GM18520 (cell line): Measurements from ENCODE around the gene DSCAML1.

Experiments
- ATAC-seq: cut with Tn5 transposase; IDR thresholded peaks from one replicate; pipeline ENCODE4 v1.9.1; 2021; ENCODE audit not compliant: unreplicated experiment

DSCAML1 gene

DNA sequence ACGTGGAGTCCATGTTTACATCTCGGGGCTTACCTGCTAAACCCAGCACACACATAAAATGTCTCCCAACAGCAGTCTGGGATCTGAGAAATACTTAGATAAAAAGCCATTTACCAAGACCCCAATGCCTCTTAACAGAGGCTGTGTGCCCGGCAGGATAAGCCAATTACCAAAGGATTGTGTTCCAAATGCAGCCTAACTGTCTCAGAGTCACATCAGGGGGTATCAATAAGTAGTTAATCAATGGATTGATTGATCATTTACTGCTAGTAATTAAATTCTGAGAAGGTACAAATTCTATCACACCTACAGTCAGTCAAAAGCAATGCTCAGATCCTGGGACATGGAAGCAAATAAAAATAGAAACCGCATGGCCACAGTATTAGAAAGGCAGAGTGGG is 125.6 kb downstream of the DSCAML1 start:
- ATAC-seq, result no peak

DNA sequence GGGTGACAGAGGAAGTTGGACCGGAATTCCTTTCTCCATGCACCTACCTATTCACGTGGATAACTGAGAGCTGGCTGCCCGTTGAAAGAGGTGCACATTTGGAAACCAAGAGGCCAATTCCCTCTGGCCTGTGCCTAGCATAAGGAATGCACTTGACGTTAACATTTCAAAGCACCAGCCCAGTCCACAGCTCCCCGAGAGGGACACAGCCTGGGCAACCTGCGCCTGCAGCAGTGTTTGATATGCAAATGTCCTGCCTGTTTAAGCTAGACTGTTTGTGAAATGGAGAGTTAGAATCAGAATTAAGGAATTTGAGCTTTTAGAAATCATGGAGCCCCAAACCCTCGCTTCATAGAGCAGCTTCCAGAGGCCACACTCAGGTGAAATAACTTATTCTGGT is 126.1 kb downstream of the DSCAML1 start:
- ATAC-seq, result no peak

DNA sequence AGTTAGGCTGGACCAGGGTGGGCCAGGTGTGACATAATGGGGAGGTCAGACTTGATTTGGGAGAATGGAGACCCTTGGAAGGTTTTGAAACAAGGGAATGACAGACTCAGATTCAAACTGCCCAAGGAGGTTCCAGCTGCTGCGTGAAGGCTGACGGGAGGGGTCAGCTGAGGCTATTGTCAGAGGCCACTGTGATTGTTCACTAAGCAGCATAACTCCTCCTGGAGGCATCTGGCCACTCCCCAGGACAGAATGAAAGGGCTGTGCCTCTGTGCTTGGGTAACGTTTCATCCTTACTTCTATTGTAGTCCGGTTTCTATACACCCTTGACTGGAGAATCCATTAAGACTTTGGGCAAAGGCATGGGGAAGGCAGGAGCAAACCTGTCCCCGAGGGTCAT is 126.6 kb downstream of the DSCAML1 start:
- ATAC-seq, result no peak

DNA sequence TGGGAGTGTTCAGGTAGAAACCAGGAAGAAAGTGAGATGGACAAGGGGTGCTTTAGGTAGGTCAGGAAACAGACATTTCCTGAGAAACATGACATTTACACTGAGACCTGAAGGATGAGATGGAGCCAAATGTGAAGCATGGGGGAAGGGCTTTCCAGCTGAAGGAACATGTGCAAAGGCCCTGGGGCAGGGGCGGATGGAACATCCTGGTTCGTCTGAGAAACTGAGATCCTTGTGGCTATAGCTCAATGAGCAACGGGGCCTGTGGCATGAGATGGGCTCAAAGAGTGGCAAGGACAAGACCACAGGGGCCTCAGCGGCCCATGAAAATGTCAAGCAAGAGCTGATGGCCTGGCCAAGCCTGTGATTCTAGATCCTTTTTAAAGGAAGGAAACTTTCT is 127.4 kb downstream of the DSCAML1 start:
- no peak for ATAC-seq

DNA sequence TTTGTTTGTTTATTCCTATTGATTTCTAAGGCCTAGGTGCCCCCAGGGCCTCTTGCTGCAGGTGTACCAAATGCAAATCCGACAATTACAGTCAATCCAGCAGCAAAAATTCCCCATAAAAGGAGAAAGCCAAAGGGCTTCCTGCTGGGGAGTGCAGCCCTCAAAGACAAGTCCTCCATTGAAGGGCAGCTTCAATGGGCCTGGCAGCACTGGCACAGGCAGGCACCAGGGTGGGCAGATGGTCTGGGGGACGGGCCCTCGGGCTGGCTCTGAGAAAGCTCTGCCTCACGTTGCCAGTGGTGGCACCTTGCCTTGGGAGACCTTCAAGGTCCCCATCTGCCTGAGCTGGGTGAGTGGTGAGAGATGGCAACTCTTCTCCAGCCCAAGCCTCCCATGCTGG is 128.0 kb downstream of the DSCAML1 start:
- no peak for ATAC-seq

DNA sequence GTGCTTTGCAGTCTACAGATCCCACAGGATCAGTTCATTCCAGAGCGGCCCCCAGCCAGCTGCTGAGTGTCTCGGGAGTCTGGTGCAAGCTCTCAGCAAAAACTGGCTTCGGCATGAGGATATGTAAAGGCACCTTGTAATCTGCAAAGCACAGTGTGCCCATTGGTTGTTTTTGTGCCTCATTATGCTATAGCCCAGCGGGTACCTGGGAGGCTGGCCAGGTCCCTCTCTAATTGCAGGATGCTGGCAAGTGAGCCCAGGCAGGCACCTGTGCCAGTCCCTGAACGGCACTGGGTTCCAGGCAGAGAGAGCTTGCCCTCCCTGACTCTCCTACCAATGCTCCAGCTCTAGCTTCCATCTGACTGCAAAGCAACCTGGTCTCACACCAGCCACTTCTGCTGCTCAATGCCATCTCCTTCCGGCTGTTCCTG is 128.7 kb downstream of the DSCAML1 start:
- no peak for ATAC-seq

DNA sequence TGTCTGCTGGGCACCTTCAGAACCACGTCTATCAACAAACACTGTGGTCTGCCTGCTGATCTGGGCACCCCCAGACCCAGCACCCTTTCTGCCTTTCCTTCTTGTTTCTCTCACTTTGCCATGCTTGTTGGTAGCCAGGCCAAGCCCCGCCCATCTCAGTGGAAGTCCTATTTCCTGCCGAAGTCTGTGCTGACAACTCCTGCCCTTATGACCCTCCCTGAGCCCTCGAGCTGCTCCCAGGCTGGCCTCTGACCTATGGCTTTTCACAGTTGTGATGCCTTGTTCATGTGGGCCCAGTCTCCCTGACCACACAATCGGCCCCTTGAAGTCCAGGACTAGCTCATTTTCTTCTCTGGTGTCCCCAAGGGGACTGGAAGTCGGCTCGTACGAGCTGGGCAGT is 132.1 kb downstream of the DSCAML1 start:
- ATAC-seq, result no peak

DNA sequence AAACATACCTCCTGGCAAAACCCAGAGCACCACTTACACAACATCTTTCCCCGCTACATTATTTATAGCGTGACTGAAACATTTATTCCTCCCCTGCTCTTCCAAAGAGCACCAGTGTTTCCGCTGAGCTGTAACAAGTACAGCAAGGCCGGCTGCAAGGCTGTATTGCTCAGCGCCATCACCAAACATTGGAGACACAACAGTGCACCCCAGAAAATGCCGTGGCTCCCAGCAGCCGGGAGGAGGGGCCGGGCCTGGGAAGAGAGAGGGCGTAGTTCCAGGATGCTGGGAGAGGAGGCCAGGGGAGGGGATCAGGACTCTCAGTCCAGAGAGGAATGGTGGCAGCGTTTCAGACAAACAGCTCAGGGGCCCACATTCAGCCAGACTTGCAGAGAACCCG is 133.2 kb downstream of the DSCAML1 start:
- no peak for ATAC-seq

DNA sequence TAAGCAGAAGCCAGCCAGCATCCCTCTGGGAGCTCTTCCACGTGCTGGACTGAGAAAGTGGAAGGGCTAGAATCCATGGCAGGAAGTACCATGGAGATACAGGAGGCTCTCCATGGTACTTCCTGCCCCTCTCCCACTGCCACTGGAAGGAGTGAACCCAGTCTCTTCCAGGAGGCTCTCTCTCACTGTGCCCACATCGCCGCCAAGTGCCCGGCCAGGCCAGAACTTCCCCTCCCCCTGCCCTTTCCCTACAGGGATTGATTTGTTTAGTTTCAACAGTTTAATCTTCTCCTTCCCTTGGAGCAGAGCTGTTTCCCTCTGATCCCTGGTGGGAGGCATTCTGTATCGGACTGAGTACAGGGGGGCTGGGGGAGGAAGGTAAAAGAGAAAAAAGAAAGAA is 133.6 kb downstream of the DSCAML1 start:
- no peak for ATAC-seq

DNA sequence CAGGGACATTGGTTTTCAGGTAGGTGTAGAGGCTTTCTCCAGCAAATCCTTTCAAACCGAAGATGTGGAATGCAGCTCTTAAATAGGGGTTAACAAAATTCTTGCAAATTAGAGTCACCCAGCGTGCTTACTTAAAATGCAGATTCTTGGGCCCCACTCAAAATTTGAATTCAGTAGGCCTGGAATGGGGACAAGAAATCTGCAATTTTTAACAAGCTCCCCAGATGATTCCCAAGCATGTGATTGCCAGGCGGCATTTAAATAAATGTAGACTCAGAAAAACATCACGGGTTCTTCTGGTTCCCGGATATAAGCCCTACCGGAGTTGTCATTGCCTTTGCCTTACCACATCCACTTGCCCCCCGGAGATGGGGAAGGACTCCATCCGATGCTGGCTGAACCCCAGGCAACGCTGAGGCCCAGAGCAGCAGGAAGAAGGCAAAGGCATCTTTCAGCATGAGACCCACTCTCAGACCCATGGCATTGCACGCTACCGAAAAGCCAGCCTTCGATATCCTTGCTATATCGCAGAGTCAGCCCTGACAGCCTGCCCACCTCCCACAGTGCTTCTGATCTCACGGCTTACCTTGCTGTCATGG is 134.2 kb downstream of the DSCAML1 start:
- no peak for ATAC-seq

DNA sequence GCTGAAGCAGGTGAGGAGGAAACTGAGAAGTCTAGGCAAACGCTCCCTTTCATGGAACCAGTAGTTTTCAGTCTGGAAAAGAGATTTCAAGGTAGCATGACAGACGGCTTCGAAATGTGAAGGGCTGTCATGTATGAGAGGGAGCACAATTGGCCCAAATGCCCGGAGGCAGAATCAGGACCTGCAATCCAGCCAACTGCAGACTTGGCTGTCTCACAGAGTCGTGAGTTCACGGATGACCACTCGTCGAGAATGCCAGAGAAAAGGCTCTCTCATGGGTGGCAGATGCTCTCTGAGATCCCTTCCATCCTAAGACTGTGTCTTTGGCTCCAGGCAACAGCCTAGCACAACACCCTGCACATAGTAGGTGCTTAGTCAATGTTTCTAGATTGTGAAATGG is 134.8 kb downstream of the DSCAML1 start:
- ATAC-seq, result no peak

DNA sequence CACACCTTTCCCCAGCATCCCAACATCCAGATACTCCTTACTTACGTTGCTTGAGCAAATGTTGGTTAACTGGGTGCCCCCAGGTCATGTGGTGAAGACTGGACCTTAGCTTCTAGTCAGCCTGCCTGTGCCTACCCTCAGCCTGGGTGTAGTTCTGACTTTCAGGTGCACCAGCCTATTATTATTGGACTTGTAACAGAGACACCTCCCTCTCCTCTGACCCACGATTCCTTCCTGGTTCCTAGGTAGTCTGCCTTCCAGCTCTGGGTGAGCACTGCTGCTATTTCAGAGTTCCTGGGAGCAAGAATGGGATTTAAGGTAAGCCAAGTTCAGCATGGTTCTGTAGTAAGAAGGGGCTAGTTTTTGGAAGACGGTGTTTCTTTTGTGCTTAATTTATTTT is 138.2 kb downstream of the DSCAML1 start:
- no peak for ATAC-seq

DNA sequence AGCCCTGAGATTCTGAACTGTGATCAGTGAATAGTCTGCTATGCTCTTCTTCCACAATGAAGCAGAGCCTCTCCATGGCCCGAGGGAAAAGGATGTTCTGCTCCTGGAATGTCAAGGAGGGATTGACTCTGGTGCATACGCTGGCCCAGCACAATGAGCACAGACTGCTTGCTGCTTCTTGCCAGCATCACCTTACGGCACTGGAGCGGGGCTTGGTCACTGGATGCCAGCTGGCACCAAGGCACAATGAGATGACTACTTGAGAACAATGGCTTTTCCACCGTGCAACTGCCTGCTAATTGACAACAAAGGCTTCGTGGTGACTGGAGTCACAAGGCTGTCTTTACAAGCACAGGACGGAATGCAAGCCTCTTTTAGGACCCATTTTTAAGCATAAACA is 139.2 kb downstream of the DSCAML1 start:
- no peak for ATAC-seq

DNA sequence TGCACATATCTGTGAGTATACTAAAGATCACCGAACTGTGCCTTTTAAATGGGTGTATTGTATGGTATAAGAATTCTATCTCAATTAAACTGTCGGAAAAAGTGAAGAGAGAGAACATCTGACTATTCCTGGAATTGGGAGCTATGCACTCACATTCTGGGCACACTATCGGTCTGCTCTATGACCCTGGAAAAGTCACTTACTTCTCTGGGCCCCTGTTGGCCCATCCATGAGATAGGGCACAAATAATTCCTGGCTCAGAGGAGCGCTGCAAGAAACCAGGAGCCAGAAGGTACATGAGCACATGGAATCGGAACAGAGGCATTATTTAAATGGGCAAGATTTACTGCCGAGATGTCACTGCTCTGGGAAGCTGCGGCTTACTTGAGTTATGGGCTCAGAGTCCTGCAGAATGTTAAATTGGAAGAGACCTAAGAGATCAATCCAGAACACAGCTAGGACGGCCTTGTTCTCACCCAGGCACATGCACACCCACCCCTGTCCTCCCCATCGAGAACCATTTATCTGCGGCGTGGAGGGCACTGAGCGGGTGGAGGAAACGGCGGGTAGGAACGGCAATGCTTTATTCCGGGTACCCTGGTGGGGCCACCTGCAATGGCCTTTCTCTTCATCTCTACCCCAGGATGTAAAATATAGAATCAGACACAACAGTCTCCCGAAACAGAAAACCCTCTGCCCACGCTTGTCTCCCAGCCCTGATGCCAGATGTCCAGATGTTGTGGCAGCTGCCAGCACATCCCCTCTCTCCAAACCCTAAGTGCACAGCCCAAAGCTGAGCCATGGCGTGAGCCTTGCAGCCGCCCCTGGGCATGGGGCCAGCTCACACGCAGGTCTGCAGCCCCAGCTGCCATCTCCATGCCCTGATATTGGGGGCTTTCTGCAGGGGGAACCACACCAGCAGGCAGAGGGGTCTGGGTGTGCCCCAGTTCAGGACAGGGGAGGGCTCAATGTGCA is 142.4 kb downstream of the DSCAML1 start:
- ATAC-seq, result no peak

DNA sequence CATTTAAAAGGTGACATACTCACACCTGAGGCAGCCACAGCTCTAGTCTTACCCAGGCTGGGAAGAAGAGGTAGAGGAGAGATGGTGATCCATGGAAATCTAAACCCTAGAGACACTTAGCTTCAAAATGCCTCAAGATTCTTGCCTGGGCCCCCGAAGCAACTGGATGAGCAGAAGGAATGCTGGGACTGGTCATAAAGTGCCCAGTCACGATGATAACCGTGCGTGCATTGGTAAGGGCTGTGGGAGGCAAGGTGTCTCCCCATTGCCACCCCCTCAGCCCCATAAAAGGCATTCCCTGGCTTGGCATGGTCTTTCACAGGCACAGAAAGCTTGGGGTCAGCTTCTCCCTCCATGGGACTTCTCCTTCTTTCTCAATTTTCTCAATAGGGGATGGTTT is 144.5 kb downstream of the DSCAML1 start:
- no peak for ATAC-seq

DNA sequence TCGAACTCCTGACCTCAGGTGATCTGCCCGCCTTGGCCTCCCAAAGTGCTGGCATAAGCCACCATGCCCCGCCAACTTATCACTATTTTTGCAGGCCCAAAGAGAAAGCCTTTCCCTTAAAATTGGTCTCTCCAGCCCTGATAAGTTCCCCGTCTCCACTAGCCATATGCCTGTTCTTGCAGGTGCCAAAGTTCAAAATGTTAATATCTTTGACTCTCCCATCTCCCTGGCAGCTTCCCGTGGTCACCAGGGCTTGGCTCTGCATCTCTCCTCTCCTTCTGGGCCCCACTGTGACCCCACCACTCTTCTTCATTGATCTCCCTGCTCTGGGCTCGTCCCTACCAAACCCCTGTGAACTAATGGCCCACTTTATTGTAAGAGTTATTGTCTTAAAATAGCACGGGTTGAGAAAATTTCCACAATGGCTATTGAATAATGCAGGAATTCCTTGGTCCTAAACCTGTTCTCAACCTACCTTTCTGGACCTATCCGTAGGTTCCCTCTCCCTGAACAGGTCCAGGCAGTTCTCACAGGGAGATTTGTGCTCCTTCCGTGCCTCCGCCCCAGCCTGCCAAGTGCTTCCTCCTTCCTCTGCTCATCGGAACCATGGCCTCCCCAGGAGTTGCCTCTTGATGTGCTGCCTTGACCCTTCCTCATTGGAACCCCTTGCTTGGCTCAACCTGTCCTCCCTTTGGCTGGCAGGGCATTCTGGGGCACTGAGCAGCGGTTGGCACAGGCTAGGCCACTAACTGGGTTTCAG is 147.5 kb downstream of the DSCAML1 start:
- ATAC-seq, result no peak

DNA sequence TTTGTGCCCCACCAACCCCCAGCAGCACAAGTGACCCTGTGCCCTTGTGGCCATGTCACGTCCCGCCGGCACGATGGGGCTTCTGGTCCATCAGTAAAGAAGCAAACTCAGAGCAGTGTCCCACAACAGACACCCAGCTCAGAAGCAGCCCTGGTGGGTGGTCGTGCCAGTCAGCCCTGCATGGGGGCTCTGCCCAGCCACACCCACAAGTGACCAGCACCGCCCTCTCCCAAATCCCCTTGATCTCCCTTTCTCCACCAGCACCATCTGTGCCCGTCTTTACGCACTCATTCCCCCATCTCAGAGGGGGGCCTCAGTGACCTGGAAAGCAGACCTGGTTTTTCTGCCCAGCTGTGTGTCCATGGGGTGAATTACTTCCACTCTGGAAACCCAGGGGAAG is 149.1 kb downstream of the DSCAML1 start:
- ATAC-seq, result no peak

DNA sequence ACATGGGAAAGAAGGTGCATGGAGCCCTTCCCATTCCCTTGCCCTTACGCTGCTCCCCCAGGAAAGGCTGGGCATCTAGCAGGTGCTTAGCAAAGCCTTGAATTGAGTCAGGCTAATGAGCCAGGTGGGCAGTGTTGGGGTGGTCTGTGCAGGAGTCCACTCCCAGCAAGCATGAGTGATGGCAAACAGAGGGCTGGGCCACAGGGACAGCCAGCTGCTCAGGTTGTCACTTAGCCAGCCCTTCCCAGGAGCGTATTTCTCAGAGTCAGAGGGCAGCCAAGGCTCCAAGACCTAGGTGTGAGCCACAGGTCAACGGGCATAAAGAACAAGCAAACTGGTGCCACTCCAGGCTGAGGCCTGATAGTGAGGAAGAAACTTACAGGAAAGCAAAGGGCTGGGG is 149.8 kb downstream of the DSCAML1 start:
- ATAC-seq, result no peak

DNA sequence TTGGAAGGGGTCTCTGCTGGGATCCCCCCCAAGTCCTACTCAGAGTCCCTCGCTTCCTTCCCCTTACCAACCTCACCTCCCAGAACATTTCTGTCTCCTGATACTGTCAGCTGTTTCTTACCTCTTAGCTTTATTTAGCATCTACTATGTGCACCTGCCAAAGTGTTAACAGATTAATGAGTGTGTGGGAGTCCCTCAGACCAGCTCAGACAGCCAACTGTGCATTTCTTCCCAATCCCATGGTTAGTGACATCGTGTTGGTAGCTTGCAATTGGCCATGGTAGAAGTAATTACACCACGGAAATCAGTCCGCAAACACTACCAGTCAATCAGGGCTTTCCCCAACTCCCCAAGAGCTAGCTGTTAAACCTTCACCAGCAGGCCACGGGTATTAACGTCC is 150.6 kb downstream of the DSCAML1 start:
- no peak for ATAC-seq

DNA sequence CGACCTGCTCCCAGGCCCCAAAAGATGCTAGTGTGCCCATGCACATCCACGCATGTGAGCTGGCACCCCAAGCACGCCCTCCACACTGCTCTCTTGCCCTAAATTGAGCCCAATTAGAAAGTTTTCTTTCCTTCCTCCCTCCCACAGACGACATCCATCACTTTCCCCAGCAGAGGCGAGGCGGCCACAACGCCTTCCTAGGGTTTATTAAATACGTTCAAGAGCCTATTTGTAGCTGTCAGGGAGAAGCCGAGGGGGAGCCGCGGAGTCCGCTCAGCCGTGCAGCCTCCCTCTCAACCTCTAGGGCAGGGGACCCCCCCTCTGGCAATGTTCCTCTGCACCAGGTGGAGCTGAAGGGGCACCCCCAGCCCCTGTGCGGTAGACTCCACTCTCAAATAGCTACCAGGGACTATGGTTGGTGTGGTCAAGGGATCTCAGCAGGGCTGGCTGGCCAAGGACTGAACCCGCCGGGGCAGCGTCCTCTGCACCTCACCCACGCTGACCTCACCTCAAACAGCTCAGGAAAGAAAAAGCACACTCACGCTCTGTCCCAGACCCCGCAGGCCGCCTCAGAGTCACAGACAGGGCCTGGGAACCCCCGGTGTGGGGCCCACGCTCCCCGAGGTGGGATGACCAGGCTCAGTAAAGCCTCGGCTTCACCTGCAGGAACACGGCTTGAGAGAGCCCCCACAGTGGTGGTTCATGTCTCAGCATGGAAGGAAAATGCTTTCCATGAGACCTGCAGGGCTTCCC is 152.4 kb downstream of the DSCAML1 start:
- no peak for ATAC-seq
